ENCODE data around the gene NKX2-2.

NKX2-2 gene

GRCh38 chr20:21507400-21508229 lies 6.2 kb downstream of the NKX2-2 start:
- no peak overlapping the region for H3K4me3 ChIP-seq (ENCODE audit: low read length)
- TF ChIP-seq, protein P1, sequence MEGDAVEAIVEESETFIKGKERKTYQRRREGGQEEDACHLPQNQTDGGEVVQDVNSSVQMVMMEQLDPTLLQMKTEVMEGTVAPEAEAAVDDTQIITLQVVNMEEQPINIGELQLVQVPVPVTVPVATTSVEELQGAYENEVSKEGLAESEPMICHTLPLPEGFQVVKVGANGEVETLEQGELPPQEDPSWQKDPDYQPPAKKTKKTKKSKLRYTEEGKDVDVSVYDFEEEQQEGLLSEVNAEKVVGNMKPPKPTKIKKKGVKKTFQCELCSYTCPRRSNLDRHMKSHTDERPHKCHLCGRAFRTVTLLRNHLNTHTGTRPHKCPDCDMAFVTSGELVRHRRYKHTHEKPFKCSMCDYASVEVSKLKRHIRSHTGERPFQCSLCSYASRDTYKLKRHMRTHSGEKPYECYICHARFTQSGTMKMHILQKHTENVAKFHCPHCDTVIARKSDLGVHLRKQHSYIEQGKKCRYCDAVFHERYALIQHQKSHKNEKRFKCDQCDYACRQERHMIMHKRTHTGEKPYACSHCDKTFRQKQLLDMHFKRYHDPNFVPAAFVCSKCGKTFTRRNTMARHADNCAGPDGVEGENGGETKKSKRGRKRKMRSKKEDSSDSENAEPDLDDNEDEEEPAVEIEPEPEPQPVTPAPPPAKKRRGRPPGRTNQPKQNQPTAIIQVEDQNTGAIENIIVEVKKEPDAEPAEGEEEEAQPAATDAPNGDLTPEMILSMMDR (conservative IDR thresholded peaks at IDR 0.05; ENCODE audit: low read length): no peak
- DNase-seq (ENCODE audit: low read depth): no peak

GRCh38 chr20:21505810-21506530 lies 7.9 kb downstream of the NKX2-2 start:
- peak; percentile 29 for DNase-seq (ENCODE audit: low read depth)
- TF ChIP-seq, protein P1 (conservative IDR thresholded peaks at IDR 0.05; ENCODE audit: low read length): peak; percentile 43

DNA sequence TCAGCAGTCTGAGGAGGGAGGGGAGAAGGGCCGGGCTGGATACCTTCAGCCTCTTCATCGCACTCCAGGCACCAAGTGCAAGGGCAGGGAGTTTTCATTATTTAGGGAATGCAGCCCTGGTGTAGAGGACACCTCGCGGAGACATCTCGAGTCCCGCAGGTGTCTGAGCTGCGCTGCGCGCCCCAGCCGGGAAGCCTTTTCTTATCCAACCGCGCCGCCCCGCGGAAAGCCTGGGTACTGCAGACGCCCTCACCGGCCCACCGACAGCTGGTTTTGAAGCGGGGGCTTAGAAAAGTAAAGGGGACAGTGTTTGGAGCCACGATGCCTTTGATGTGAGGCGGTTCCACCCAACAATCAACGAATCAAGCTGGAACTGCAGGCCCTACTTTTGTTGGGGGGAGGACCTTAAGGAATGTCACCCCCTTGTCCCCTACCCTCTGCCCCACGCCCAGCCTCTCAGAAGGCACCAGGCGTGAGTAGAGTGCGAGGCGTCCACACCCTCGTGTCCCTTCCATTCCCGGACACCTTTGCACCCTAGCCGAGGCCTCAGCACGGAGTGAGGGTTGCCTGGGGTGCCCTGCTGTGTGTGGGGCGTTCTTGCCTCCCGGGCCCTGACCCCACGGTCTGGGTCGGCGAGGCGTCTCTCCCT lies 8.6 kb downstream of the NKX2-2 start:
- peak overlapping the region; percentile 12; the same call in 1 of the 2 replicates for H3K4me3 ChIP-seq (ENCODE audit: low read length)
- DNase-seq (ENCODE audit: low read depth): peak; percentile 31

More at GRCh38 chr20:21505810-21506530, 7.9 kb downstream of the NKX2-2 start:
- H3K4me3 ChIP-seq (ENCODE audit: low read length): peak overlapping the region; percentile 55

DNA sequence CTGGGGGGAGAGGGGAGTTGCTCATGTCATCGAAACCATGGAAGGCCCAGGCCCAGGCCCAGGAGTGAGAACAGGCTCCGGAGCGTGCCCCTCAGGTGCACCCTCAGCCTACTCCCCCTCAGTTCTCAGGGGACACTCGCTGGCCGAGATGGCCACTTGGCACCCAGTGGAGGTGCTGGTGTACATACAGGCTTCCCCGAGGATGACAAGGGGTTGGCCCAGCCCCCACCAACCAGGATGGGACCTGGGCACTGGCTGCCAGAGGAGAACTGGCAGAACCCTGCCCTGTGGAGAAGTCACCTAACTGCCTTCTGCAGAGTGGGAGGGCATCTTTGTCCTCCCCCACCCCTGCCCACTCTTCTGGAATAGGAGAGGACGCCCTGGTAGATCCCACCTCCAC lies 9.5 kb downstream of the NKX2-2 start:
- no peak overlapping the region for H3K4me3 ChIP-seq (ENCODE audit: low read length)
- TF ChIP-seq, protein P1 (conservative IDR thresholded peaks at IDR 0.05; ENCODE audit: low read length): no peak
- DNase-seq (ENCODE audit: low read depth): no peak

More for the DNA sequence above, 8.6 kb downstream of the NKX2-2 start:
- TF ChIP-seq, protein P1 (conservative IDR thresholded peaks at IDR 0.05; ENCODE audit: low read length): peak; percentile 89

DNA sequence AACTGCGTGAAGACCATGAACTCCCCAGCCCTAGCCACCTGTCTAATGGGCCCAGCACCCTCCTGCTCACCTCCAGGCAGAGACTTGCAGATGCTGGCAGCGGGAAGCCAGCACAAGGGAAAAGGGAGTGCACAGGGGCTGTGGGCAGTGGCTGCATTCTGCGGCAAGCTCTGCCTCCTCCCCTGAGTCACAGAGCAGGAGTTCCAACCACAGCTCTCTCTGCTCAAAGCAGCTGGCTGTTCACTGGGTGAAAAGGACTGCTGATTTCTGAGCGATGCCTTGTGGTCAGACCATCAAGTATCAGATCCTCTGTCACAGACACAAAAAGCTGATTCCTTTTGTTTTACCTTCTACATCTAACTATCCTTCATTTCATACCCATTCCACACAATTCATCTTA lies 10.5 kb downstream of the NKX2-2 start:
- H3K4me3 ChIP-seq (ENCODE audit: low read length): no peak overlapping the region
- peak; percentile 36 for DNase-seq (ENCODE audit: low read depth)
- TF ChIP-seq, protein P1 (conservative IDR thresholded peaks at IDR 0.05; ENCODE audit: low read length): no peak

GRCh38 chr20:21501184-21501583 lies 12.7 kb downstream of the NKX2-2 start:
- H3K4me3 ChIP-seq (ENCODE audit: low read length): no peak overlapping the region
- TF ChIP-seq, protein P1 (conservative IDR thresholded peaks at IDR 0.05; ENCODE audit: low read length): no peak
- no peak for DNase-seq (ENCODE audit: low read depth)
